8988T (cell line): Measurements from ENCODE around the gene PERM1.

Source experiments
- DNase-seq: peaks from one replicate; pipeline ENCODE4 v3.0.0; 2011

The PERM1 gene

GRCh38 chr1:975896-976683 is 5.8 kb downstream of the PERM1 start:
- DNase-seq: peak; percentile 94

GRCh38 chr1:975365-975764 is 6.5 kb downstream of the PERM1 start:
- DNase-seq: no peak

- no peak for DNase-seq
These were observed 7.1 kb downstream of the PERM1 start for GRCh38 chr1:974687-975328.

GRCh38 chr1:974293-974640 is 7.6 kb downstream of the PERM1 start:
- DNase-seq: no peak

GRCh38 chr1:973459-974292 is 8.2 kb downstream of the PERM1 start:
- DNase-seq: no peak

- DNase-seq: no peak
These were observed 9.0 kb downstream of the PERM1 start for GRCh38 chr1:972726-973458.

GRCh38 chr1:971751-972506 is 10.0 kb downstream of the PERM1 start:
- DNase-seq: no peak

- DNase-seq: no peak
These were observed 10.7 kb downstream of the PERM1 start for GRCh38 chr1:970973-971730.

GRCh38 chr1:970242-970972 is 11.5 kb downstream of the PERM1 start:
- no peak for DNase-seq

GRCh38 chr1:969260-969855 is 12.5 kb downstream of the PERM1 start:
- no peak for DNase-seq

- DNase-seq: no peak
These were observed 14.2 kb downstream of the PERM1 start for GRCh38 chr1:967466-968343.

GRCh38 chr1:966704-967300 is 15.1 kb downstream of the PERM1 start:
- DNase-seq: peak; percentile 94

- peak; percentile 92 for DNase-seq
These were observed 15.7 kb downstream of the PERM1 start, which contains the start of gene PLEKHN1 for GRCh38 chr1:966135-966703. Gene PLEKHN1 (plus strand): TSS chr1:966482. CDS start chr1:966532, 50 bp downstream.

- no peak for DNase-seq
These were observed 16.3 kb downstream of the PERM1 start for GRCh38 chr1:965526-966134.

- DNase-seq: no peak
These were observed 17.0 kb downstream of the PERM1 start for GRCh38 chr1:964691-965525.

GRCh38 chr1:963746-964525 is 18.0 kb downstream of the PERM1 start:
- no peak for DNase-seq
